Measurements from ENCODE around the gene TBX22. TPM values are rescaled to one million over a fixed set of nuclear protein-coding genes. Genes with fewer than 3 reads are reported as not detected.
"Not testable (repeated sequence)": the region's sequence is repeated elsewhere in the genome, so short reads cannot be mapped to it uniquely, and the experiment has no call there.

The TBX22 gene
- total RNA-seq, 1 donor from 2014 or later: not detected

DNA sequence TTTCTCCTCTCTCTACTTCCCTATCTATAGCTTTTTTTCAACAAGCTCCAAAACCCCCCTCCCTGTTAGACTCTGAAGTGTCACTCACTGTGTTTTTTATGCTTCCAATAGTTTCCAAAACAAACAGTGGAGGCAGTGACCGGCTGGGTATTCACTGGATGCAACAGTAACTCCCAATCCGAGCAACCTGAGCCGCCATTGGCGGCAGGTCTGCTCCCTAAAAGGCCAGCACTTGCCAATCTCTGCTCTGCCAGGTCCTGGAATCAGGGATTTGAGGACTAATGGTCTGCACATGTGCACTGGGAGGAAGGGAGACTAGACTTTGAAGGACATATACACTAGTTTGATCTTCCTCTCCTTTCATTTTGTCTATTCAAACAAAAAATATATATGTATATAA, 7.1 kb downstream of the TBX22 start:
- TF ChIP-seq, protein P1, sequence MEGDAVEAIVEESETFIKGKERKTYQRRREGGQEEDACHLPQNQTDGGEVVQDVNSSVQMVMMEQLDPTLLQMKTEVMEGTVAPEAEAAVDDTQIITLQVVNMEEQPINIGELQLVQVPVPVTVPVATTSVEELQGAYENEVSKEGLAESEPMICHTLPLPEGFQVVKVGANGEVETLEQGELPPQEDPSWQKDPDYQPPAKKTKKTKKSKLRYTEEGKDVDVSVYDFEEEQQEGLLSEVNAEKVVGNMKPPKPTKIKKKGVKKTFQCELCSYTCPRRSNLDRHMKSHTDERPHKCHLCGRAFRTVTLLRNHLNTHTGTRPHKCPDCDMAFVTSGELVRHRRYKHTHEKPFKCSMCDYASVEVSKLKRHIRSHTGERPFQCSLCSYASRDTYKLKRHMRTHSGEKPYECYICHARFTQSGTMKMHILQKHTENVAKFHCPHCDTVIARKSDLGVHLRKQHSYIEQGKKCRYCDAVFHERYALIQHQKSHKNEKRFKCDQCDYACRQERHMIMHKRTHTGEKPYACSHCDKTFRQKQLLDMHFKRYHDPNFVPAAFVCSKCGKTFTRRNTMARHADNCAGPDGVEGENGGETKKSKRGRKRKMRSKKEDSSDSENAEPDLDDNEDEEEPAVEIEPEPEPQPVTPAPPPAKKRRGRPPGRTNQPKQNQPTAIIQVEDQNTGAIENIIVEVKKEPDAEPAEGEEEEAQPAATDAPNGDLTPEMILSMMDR (IDR thresholded peaks at IDR 0.05; ENCODE audit: insufficient read depth, low read length, severe bottlenecking): no peak
- FAIRE-seq: no peak
- DNase-seq (ENCODE audit: low read depth): no peak
- no peaks in the 10 kb centered on the region for H3K36me3 ChIP-seq (ENCODE audit: control insufficient read depth, insufficient read depth, low read length)
- no peak overlapping the region for H3K4me3 ChIP-seq (ENCODE audit: low read depth, low read length)
- no peaks in the 10 kb centered on the region for H3K27me3 ChIP-seq (ENCODE audit: control insufficient read depth, insufficient read depth, low read length)

DNA sequence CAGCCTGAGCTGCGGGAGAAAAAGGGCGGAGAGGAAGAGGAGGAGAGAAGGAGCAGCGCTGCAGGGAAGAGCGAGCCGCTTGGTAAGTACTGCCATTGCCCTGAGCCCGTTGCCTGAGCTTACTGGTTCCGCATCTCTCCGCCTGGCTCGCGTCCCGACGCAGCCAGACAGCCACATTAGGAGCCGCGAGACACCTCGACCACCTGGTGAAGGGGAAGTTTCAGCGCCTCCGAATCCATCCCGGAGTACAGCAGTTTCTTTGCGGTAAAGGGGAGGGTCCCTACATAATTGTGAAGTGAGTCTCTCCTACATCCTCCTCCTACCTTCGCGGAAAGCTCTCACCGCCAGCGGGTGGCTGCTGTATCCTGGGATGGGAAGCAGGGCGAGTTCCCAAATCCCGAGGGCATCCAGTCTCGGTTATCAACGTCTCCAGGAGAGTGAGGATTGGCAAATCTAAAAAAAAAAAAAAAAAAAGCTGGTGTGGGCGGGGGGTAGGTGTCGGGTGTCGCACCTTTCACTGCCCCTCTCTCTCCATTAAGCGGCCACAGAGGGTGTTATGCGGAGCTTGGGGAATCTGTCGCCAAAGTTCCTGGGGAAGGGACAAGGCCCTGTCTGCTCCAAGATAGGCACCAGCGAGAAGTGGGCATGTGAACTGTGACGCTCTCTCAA, 7.9 kb downstream of the TBX22 start:
- no peak overlapping the region for H3K4me3 ChIP-seq (ENCODE audit: low read depth, low read length)
- TF ChIP-seq, protein P1 (IDR thresholded peaks at IDR 0.05; ENCODE audit: insufficient read depth, low read length, severe bottlenecking): no peak
- DNase-seq (ENCODE audit: low read depth) (no peak), FAIRE-seq (no peak)
- H3K27me3 ChIP-seq (ENCODE audit: control insufficient read depth, insufficient read depth, low read length): no peaks in the 10 kb centered on the region
- no peaks in the 10 kb centered on the region for H3K36me3 ChIP-seq (ENCODE audit: control insufficient read depth, insufficient read depth, low read length)

DNA sequence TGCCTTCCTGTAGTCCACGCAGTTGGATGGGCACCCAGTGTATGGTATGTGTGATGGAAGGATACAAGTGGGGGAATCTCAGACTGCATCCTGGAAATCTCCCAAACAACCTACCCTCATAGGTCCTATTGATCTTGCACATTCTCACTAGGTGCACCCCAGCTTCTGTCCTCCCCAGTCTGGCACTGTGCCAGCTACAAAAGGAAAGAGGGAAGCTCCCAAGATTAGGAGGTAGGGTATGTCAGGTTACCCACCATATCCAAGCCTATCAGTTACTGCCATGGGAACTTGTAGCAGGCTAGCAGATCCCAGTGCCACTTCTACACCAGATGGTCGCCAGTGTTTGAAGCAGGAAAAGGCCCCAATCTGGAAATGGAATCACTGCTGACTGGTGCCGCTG, 11.6 kb downstream of the TBX22 start:
- FAIRE-seq (no peak), DNase-seq (ENCODE audit: low read depth) (no peak)
- TF ChIP-seq, protein P1 (IDR thresholded peaks at IDR 0.05; ENCODE audit: insufficient read depth, low read length, severe bottlenecking): no peak
- H3K27me3 ChIP-seq (ENCODE audit: control insufficient read depth, insufficient read depth, low read length): no peaks in the 10 kb centered on the region
- H3K36me3 ChIP-seq (ENCODE audit: control insufficient read depth, insufficient read depth, low read length): no peaks in the 10 kb centered on the region
- H3K4me3 ChIP-seq (ENCODE audit: low read depth, low read length): no peak overlapping the region

DNA sequence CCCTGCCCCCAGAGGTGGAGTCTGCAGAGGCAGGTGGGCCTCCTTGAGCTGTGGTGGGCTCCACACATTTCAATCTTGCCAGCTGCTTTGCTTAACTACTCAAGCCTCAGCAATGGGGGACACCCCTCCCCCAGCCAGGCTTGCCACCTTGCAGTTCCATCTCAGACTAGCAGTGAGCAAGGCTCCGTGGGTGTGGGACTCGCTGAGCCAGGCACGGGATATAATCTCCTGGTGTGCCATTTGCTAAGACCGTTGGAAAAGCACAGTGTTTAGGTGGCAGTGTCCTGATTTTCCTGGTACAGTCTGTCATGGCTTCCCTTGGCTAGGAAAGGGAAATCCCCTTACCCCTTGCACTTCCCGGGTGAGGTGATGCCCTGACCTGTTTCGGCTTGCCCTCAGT, 51.6 kb downstream of the TBX22 start:
- not testable (repeated sequence) for DNase-seq (ENCODE audit: low read depth); H3K27me3 ChIP-seq (ENCODE audit: control insufficient read depth, insufficient read depth, low read length); H3K36me3 ChIP-seq (ENCODE audit: control insufficient read depth, insufficient read depth, low read length); H3K4me3 ChIP-seq (ENCODE audit: low read depth, low read length); FAIRE-seq

DNA sequence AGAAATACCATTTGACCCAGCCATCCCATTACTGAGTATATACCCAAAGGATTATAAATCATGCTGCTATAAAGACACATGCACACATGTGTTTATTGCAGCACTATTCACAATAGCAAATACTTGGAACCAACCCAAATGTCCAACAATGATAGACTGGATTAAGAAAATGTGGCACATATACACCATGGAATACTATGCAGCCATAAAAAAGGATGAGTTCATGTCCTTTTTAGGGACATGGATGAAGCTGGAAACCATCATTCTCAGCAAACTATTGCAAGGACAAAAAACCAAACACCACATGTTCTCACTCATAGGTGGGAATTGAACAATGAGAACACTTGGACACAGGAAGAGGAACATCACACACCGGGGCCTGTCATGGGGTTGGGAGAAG, 61.1 kb downstream of the TBX22 start:
- not testable (repeated sequence) for FAIRE-seq; H3K27me3 ChIP-seq (ENCODE audit: control insufficient read depth, insufficient read depth, low read length); H3K4me3 ChIP-seq (ENCODE audit: low read depth, low read length); H3K36me3 ChIP-seq (ENCODE audit: control insufficient read depth, insufficient read depth, low read length); DNase-seq (ENCODE audit: low read depth)

All from bronchial epithelial cell (primary cell).